Measurements from ENCODE around the gene HELT.
"Not testable (repeated sequence)": the region's sequence is repeated elsewhere in the genome, so short reads cannot be mapped to it uniquely, and the experiment has no call there.

HELT gene

DNA sequence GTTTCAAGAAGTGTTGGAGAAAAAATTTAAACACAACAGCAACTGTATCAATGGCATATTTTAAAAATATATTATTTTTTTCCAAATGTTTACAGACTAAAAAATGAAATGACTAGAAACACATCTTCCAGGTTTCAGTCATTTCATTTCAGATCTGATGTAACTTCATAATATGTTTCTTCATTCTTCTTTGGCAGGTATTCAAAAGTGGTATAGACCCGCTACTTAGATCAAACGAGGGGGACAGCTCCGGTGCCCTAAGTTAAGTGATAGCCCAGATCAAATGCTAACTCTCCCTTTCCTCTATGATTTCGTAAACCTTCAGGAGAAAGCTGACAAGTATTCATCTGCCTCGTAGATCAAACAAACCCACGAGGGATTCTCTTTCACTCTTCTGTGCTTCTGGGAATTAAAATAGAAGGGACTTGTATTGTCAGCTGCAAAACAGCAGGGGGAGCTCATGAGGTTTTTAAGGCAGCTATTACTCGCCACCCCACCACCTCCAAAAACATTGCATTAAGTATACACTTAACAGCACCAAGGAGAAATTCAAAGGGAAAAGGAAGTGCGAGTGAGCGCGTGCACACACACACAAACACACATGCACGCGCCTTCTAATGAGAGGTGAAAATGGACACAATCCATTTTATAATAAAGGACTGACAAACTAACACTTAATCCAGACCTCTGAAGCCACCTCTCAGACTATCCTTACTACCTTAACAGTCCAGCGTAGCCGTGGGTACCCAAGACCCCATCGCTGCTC is 21.4 kb downstream of the HELT start:
- peak; percentile 79 for DNase-seq

DNA sequence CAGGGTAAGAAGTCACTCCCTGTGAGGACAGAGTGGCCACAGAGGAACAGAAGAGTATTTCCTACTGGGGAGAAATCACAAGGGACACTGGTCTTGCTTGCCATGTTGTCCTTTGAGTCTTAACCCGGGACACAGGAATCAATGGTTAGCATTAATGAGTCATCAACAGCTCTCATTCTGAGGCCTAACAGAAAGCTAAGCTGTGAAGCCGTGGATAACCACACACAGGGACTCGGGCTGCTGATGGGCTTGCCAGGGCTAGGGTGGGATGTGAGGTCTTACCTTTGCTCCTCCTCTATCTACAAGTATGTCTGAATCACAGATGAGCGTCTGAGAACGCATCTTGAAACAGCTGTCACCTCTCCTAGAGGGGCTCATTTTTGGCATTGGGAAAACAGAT is 22.2 kb downstream of the HELT start:
- no peak for DNase-seq

DNA sequence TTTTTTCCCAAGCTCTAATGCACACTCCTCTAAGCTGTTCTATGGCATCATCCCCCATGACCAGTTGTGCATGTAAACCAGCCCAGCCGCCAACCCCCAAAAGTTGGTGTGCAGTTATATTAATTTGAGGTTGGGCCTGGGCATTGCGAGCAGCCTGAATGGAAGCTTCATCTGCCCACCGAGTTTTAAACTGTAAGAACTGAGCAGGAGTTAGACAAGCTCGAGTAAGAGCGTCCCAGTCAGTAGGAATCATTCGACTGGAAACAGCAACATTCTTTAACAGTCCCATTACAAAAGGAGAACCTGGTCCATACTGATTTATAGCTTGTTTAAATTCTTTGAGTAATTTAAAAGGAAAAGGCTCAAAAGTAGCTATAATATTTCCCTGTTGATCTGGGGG is 32.0 kb downstream of the HELT start:
- peak; percentile 28 for DNase-seq

DNA sequence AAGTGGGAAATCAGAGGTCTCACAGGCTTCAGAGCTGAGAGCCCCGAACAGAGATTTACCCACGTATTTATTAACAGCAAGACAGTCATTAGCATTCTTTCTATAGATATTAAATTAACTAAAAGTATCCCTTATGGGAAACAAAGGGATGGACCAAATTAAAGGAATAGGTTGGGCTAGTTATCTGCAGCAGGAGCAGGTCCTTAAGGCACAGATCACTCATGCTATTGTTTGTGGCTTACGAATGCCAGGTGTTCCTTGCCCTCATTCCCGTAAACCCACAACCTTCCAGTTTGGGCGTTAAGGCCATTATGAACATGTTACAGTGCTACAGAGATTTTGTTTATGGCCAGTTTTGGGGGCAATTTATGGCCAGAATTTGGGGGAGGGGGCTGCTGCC is 33.0 kb downstream of the HELT start:
- not testable (repeated sequence) for DNase-seq

DNA sequence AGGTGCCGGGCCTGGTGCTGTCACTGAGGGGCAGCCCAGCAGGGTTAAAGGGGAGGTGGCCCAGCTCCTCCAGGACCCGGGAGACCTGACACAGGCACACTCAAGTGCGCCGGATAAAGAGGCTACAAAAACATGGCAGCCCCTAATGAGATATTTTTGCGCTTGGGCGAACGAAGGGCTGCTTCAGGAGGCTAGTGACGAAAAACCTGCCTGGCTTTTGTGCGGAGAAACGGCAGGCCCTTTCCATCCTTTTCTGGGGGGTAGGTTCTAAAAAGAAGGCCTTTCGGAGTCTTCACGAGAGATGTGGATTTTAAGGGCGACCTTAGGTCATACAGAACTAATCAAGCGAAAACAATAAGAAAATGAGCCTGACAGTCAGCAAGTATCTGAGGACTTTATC is 35.5 kb downstream of the HELT start:
- DNase-seq = peak; percentile 71

DNA sequence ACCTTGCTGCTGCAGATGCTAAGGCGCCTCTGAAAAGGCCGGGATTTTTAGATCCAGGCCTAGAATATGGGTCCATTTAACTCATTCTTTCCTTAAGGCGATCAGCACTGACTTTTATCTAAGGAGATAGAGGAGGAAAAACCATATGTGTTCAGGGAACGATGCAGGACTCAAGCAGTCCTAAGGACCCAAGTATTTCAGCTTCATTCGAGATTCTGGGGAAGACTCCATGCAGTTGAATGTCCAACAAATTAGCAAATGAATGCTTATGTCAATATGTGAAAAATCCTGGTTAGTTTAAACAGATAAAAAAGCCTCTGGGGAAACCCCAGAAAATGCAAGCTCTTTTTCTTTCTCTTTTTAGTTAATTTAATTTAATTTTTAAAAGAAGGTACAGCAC is 36.0 kb downstream of the HELT start:
- DNase-seq = peak; percentile 36

DNA sequence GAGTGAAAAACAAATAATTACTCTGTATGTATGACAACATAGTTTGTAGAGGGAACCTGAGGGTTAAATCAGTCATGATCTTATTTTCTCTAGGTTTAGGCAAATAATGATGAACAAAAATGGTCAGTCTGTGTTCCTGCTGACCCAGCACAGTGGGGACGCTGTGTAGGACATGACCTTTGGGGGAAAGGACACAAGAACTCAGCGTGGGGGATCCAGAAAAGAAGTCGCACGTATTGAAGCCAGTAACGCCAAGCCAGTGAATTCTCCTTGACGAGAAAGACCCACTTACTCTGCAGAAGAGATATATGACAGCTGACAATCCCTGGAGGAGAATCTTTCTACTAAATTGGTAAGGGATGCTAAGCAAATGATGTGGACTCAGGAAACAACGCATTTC is 36.6 kb downstream of the HELT start:
- DNase-seq = no peak

DNA sequence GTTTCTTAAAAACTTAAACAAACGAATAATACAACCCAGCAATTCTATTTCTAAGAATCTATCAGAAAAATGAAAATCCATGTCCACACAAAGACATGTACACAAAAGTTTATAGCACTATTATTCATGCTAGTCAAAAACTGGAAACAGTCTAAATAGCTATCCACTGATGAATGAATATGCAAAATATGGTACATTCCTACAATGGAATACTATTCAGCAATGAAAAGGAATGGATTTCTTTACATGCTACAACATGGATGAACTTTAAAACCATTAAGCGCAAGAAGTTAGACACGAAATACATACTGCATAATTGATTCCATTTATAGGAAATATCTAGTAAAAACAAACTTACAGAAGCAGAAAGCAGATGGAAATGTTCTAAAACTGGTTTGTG is 43.3 kb downstream of the HELT start:
- no peak for DNase-seq

DNA sequence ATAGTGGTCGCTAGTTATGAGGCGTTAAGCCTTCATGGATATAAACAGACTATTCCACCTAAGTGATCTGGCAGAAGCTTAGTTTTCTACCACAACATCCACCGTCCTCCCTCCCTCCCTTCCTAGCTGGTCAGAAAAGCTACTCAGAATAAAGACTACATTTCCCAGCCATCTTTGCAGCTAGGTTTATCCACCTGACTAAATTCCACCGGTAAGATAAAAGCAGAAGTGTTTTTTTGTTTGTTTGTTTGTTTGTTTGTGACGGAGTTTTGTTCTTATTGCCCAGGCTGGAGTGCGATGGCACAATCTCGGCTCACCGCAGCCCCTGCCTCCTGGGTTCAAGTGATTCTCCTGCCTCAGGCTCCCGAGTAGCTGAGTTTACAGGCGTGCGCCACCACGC is 44.3 kb downstream of the HELT start:
- DNase-seq = no peak

DNA sequence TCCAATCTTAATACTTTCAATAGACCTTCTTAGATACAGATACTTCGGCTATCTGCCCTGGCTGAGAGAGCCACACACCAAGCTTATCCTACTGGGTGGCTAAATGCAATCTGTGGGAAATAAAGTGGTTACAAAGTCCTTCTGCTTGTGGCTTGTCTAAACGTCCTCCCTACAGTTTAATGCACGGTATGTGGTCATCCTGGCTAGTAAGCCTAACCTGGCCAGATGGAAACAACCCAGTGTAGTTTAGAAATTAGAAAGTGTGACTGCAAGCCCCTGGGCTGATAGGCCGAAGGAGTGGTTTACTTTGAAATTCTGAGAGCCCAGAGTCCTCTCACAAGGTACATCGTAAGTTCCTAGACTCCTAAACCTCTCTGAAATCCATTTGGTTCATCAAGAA is 47.9 kb downstream of the HELT start:
- DNase-seq = no peak

DNA sequence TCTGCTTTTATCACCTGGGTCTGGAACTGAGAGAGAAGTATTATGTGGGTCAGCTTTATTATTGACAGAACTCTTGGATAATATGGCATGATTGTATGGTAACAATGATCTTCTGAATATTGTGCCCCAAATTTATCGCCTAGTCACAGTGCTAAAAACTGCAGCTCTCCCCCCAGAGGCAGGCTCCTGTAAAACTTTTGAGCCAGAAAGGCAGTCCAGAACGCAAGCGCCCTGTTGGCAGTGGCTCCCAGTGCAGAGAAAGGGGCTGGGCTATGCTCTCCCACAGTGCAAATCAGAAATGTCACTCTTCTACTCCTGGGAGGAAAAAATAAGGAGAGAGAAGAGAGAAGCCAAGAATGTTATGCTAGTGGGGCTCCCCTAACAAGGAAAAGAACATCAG is 50.5 kb downstream of the HELT start:
- no peak for DNase-seq

Measured in eye (tissue), 1 donor.